Calu3 (cell line): ENCODE data around the gene SPATA6L. TPM values are rescaled to one million over a fixed set of nuclear protein-coding genes. Genes with fewer than 3 reads are reported as not detected.

Source experiments
- BruUV-seq: library from RNA; stranded (reverse); fragments of 400-500 nt; replicated peaks from 2 replicates; lab custom pipeline; 2021; lab: Mats Ljungman, UMichigan
- CTCF ChIA-PET: fragments of 300-600 bp; sonication (Branson Sonifier 250); formaldehyde crosslinking; loops from one replicate; lab custom pipeline; 2022; ENCODE audit warnings: antibody characterized with exemption; lab: Charles Lee
- DNase-seq: peaks from one replicate; pipeline ENCODE4 v3.0.0; 2022
- H3K27ac Mint-ChIP-seq: one replicate; pipeline ENCODE4 v1.8.0; 2022; ENCODE audit warnings: mixed read lengths; ENCODE audit not compliant: unreplicated experiment
- H3K27me3 Mint-ChIP-seq: one replicate; pipeline ENCODE4 v1.8.0; 2022; ENCODE audit warnings: mixed read lengths; ENCODE audit not compliant: unreplicated experiment
- H3K36me3 Mint-ChIP-seq: one replicate; pipeline ENCODE4 v1.8.0; 2022; ENCODE audit warnings: mild to moderate bottlenecking, moderate library complexity, mixed read lengths; ENCODE audit not compliant: insufficient read depth, unreplicated experiment
- H3K4me1 Mint-ChIP-seq: one replicate; pipeline ENCODE4 v1.8.0; 2022; ENCODE audit warnings: mild to moderate bottlenecking, low read depth, mixed read lengths; ENCODE audit not compliant: unreplicated experiment
- H3K4me3 Mint-ChIP-seq: one replicate; pipeline ENCODE4 v1.8.0; 2022; ENCODE audit warnings: mild to moderate bottlenecking, low read depth, moderate library complexity, mixed read lengths; ENCODE audit not compliant: unreplicated experiment
- H3K9me3 Mint-ChIP-seq: one replicate; pipeline ENCODE4 v1.8.0; 2022; ENCODE audit warnings: low read depth, mixed read lengths; ENCODE audit not compliant: unreplicated experiment
- CTCF ChIP-seq: fragments of 200-600 bp; IDR thresholded peaks from one replicate; pipeline ENCODE4 v1.8.0; 2022; ENCODE audit warnings: antibody characterized with exemption; ENCODE audit not compliant: unreplicated experiment
- intact Hi-C: fragments of 100-400 bp; cut with micrococcal nuclease; formaldehyde crosslinking; loops from one replicate; pipeline ENCODE4 v1.10.0; 2022; ENCODE audit not compliant: unreplicated experiment
- total RNA-seq: library from RNA; stranded (reverse); gene quantifications from 2 replicates; pipeline ENCODE4 v1.2.3, GENCODE V29; 2022

Gene SPATA6L
- total RNA-seq, 1 experiment from 2014 or later, result 5.7 TPM

- Mint-ChIP-seq H3K36me3 (no peaks in the 10 kb centered on the region), H3K4me3 (no peak overlapping the region), H3K4me1 (no peaks in the 10 kb centered on the region), H3K27ac (no peak overlapping the region), H3K27me3 (no peaks in the 10 kb centered on the region), H3K9me3 (no peaks in the 10 kb centered on the region)
- intact Hi-C loops, result no loop called here
- BruUV-seq, result no TSS peak
- CTCF ChIA-PET, result no interaction called here
- DNase-seq, result no peak
- no peak for TF ChIP-seq CTCF
These were observed 71.7 kb downstream of the SPATA6L start for GRCh38 chr9:4594545-4594944.

- no peak for TF ChIP-seq CTCF
- no TSS peak for BruUV-seq
- no peak for DNase-seq
- Mint-ChIP-seq H3K4me1 (no peaks in the 10 kb centered on the region), H3K27ac (no peak overlapping the region), H3K27me3 (no peaks in the 10 kb centered on the region), H3K36me3 (peaks cover 5% of the 10 kb centered on the region), H3K9me3 (no peaks in the 10 kb centered on the region), H3K4me3 (no peak overlapping the region)
- intact Hi-C loops, result no loop called here
- CTCF ChIA-PET, result no interaction called here
These were observed 73.4 kb downstream of the SPATA6L start for GRCh38 chr9:4592886-4593285.

- Mint-ChIP-seq H3K4me3 (no peak overlapping the region), H3K27me3 (no peaks in the 10 kb centered on the region), H3K4me1 (no peaks in the 10 kb centered on the region), H3K27ac (no peak overlapping the region), H3K36me3 (peaks cover 5% of the 10 kb centered on the region), H3K9me3 (no peaks in the 10 kb centered on the region)
- TF ChIP-seq CTCF, result no peak
- no peak for DNase-seq
- CTCF ChIA-PET, result interaction anchor here (0.6 kb wide), 1 partner anchor 217 kb away, joined by 3 read pairs; no protein-coding TSS in a partner anchor
- intact Hi-C loops, result no loop called here
- BruUV-seq, result no TSS peak
These were observed 74.0 kb downstream of the SPATA6L start for GRCh38 chr9:4592295-4592694.

GRCh38 chr9:4591123-4591500 is 75.2 kb downstream of the SPATA6L start:
- CTCF ChIA-PET, result no interaction called here
- BruUV-seq, result no TSS peak
- H3K36me3 Mint-ChIP-seq, result peaks cover 5% of the 10 kb centered on the region
- H3K27ac Mint-ChIP-seq, result no peak overlapping the region
- no peak overlapping the region for H3K4me3 Mint-ChIP-seq
- H3K27me3 Mint-ChIP-seq, result no peaks in the 10 kb centered on the region
- H3K9me3 Mint-ChIP-seq, result no peaks in the 10 kb centered on the region
- DNase-seq, result no peak
- intact Hi-C loops, result no loop called here
- no peaks in the 10 kb centered on the region for H3K4me1 Mint-ChIP-seq
- TF ChIP-seq CTCF, result no peak
